ENCODE results near the gene TMEM209.

Gene TMEM209

DNA sequence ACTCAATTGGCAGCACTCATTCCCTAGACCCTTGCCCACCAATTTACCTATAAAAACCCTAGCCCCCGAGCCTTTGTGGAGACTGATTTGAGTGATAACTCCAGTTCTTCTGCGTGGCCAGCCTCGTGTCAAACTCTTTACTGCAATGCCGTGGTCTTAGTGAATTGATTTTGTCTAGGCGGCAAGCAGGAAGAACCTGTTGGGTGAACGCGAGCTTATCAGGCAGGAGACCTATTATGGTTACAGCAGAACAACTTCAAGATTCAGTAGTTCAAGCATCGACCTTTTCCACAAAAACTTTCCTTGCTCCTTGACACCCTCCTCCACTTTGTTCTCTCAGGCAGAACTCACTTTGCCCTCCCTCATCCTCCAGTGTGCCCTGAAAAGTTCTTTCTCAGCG, 14.7 kb upstream of the TMEM209 start:
- Histone ChIP-seq H3K4me1 (ENCODE audit: control insufficient read depth in 5 of 5, insufficient read depth in 5 of 5, low read length in 5 of 5) (no peaks in the 10 kb centered on the region), H3K36me3 (ENCODE audit: control insufficient read depth in 5 of 5, insufficient read depth in 5 of 5, low read length in 5 of 5) (no peaks in the 10 kb centered on the region), H3K27ac (ENCODE audit: low read depth, low read length) (no peak overlapping the region), H3K4me3 (ENCODE audit: low read depth in 1 of 5, low read length in 5 of 5) (no peak overlapping the region), H3K9me3 (ENCODE audit: control insufficient read depth in 5 of 5, low read length in 5 of 5) (no peaks in the 10 kb centered on the region), H3K27me3 (ENCODE audit: control insufficient read depth in 5 of 5, insufficient read depth in 4 of 5, low read length in 5 of 5) (no peaks in the 10 kb centered on the region), H3K9ac (ENCODE audit: low read length in 5 of 5) (no peak overlapping the region)

DNA sequence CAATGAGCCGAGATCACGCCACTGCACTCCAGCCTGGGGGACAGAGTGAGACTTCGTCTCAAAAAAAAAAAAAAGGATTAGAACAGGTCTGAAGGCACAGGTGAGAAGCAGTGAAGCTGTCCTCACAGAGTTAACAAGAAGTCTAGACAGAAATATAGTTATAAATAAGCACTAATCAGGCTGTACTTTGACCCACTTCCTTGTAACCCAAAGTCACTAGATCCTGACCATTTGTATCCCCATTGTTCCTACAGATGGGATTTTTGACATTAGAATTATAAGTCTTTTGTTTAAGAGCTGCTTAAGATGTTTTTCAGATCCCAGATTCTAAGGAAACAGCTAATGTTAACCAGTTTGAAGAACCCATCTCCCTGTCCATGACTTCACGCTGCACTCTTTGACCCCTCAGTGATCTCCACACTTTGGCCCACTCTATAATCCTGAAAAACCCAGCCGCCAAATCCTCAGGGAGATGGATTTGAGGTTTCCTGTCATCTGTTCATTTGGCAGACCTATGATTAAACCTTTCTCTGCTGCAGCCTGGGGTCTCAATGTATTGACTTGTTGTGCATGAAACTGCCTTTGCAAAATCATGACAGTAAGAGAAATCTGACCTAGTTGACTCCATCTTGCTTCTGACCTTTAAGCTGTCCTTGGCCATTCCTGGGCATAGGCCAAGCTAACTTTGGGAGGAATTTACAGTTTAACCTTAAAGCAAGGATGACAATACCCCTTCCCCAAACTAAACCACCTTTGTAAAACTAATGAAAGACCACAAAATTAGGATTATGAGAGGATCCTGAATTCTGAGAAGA, 13.8 kb upstream of the TMEM209 start:
- no peak overlapping the region for H3K27ac ChIP-seq (ENCODE audit: low read depth, low read length)
- H3K9me3 ChIP-seq (ENCODE audit: control insufficient read depth in 5 of 5, low read length in 5 of 5), result no peaks in the 10 kb centered on the region
- H3K4me3 ChIP-seq (ENCODE audit: low read depth in 1 of 5, low read length in 5 of 5), result no peak overlapping the region
- H3K9ac ChIP-seq (ENCODE audit: low read length in 5 of 5), result no peak overlapping the region
- no peaks in the 10 kb centered on the region for H3K4me1 ChIP-seq (ENCODE audit: control insufficient read depth in 5 of 5, insufficient read depth in 5 of 5, low read length in 5 of 5)
- no peaks in the 10 kb centered on the region for H3K27me3 ChIP-seq (ENCODE audit: control insufficient read depth in 5 of 5, insufficient read depth in 4 of 5, low read length in 5 of 5)
- H3K36me3 ChIP-seq (ENCODE audit: control insufficient read depth in 5 of 5, insufficient read depth in 5 of 5, low read length in 5 of 5), result no peaks in the 10 kb centered on the region

GRCh38 chr7:130216750-130217149, 11.5 kb upstream of the TMEM209 start:
- Histone ChIP-seq H3K36me3 (ENCODE audit: control insufficient read depth in 5 of 5, insufficient read depth in 5 of 5, low read length in 5 of 5) (no peaks in the 10 kb centered on the region), H3K27me3 (ENCODE audit: control insufficient read depth in 5 of 5, insufficient read depth in 4 of 5, low read length in 5 of 5) (no peaks in the 10 kb centered on the region), H3K9me3 (ENCODE audit: control insufficient read depth in 5 of 5, low read length in 5 of 5) (no peaks in the 10 kb centered on the region), H3K4me1 (ENCODE audit: control insufficient read depth in 5 of 5, insufficient read depth in 5 of 5, low read length in 5 of 5) (no peaks in the 10 kb centered on the region), H3K4me3 (ENCODE audit: low read depth in 1 of 5, low read length in 5 of 5) (no peak overlapping the region), H3K27ac (ENCODE audit: low read depth, low read length) (no peak overlapping the region), H3K9ac (ENCODE audit: low read length in 5 of 5) (no peak overlapping the region)

DNA sequence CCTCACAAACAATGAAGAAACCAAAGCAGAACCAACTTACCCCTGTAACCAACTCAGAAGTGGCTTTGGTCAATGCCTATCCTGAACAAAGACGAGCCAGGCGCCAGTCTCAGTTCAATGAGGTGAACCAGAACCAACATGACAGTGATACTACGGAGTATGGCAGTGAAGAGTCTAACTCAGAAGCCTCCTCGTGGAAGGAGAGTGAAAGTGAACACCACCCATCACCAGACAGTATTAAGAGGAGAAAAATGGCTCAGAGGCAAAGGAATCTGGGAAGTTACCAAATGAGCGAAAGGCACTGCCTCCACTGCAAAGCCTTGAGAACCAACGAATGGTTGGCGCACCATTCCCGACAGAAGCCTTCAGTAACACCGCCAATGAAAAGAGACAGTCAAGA, 10.8 kb upstream of the TMEM209 start:
- H3K27me3 ChIP-seq (ENCODE audit: control insufficient read depth in 5 of 5, insufficient read depth in 4 of 5, low read length in 5 of 5), result no peaks in the 10 kb centered on the region
- no peak overlapping the region for H3K4me3 ChIP-seq (ENCODE audit: low read depth in 1 of 5, low read length in 5 of 5)
- no peak overlapping the region for H3K27ac ChIP-seq (ENCODE audit: low read depth, low read length)
- no peaks in the 10 kb centered on the region for H3K36me3 ChIP-seq (ENCODE audit: control insufficient read depth in 5 of 5, insufficient read depth in 5 of 5, low read length in 5 of 5)
- H3K9ac ChIP-seq (ENCODE audit: low read length in 5 of 5), result no peak overlapping the region
- no peaks in the 10 kb centered on the region for H3K4me1 ChIP-seq (ENCODE audit: control insufficient read depth in 5 of 5, insufficient read depth in 5 of 5, low read length in 5 of 5)
- no peaks in the 10 kb centered on the region for H3K9me3 ChIP-seq (ENCODE audit: control insufficient read depth in 5 of 5, low read length in 5 of 5)

- H3K4me3 ChIP-seq (ENCODE audit: low read depth in 1 of 5, low read length in 5 of 5), result no peak overlapping the region
- H3K27me3 ChIP-seq (ENCODE audit: control insufficient read depth in 5 of 5, insufficient read depth in 4 of 5, low read length in 5 of 5), result no peaks in the 10 kb centered on the region
- H3K27ac ChIP-seq (ENCODE audit: low read depth, low read length), result no peak overlapping the region
- H3K4me1 ChIP-seq (ENCODE audit: control insufficient read depth in 5 of 5, insufficient read depth in 5 of 5, low read length in 5 of 5), result no peaks in the 10 kb centered on the region
- no peak overlapping the region for H3K9ac ChIP-seq (ENCODE audit: low read length in 5 of 5)
- H3K36me3 ChIP-seq (ENCODE audit: control insufficient read depth in 5 of 5, insufficient read depth in 5 of 5, low read length in 5 of 5), result no peaks in the 10 kb centered on the region
- H3K9me3 ChIP-seq (ENCODE audit: control insufficient read depth in 5 of 5, low read length in 5 of 5), result no peaks in the 10 kb centered on the region
These were observed 8.6 kb upstream of the TMEM209 start for GRCh38 chr7:130213828-130214227.

DNA sequence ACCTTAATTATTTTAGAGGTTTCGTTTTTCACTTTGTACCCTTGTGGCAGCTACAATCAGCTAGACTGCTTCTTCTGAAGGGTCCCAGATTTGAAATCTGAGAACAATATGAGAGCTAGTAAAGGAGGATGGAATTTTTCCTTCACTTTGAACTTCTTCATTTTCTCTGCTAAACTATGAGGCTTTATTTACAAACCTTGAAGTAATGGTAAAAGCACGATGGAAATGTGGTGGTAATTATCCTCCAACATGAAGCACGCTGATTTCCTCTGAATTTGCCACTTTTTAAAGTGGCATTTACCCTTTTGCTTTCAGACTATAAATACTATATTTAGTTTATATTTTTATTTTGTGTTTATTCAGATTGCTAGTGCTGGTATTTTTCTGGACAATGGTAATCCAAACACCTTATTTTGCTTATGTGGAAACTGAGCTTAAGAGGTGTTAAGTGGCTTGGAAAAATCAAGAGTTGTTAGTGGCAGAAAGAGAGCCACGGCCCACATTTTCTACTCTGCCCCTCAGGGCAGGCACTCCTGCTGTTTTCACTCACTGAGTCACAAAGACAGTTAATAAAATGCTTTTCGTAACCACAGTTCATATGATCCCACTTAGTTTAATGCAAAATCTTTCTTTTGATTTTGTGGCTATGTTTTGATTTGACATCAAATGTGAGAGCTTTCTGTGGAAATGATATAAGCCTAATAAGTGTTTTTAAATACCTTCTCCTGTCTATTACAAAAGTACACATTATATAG, 5.2 kb upstream of the TMEM209 start:
- Histone ChIP-seq H3K9ac (ENCODE audit: low read length in 5 of 5) (no peak overlapping the region), H3K36me3 (ENCODE audit: control insufficient read depth in 5 of 5, insufficient read depth in 5 of 5, low read length in 5 of 5) (no peaks in the 10 kb centered on the region), H3K9me3 (ENCODE audit: control insufficient read depth in 5 of 5, low read length in 5 of 5) (no peaks in the 10 kb centered on the region), H3K27me3 (ENCODE audit: control insufficient read depth in 5 of 5, insufficient read depth in 4 of 5, low read length in 5 of 5) (no peaks in the 10 kb centered on the region), H3K4me3 (ENCODE audit: low read depth in 1 of 5, low read length in 5 of 5) (no peak overlapping the region), H3K27ac (ENCODE audit: low read depth, low read length) (no peak overlapping the region), H3K4me1 (ENCODE audit: control insufficient read depth in 5 of 5, insufficient read depth in 5 of 5, low read length in 5 of 5) (peaks cover 0 to 7% (median 5%) of the 10 kb centered on the region in 5 donors)

DNA sequence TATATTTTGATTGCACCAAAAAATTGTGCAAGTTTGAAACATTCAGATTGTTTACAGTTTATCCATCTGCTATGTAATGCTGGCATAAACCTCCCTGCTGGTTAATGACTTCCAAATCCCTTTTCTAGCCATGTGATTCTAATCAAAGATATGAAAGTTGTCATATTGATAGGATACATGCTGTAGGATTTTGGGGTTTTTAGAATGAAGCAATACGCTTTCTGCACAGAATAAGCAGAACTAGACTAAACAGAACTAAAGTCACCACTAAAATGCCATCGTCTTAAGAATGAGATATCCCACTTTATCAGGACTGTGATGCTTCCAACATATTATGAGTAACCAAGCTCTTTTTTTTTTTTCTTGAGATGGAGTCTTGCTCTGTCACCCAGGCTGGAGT, 3.3 kb upstream of the TMEM209 start:
- Histone ChIP-seq H3K4me3 (ENCODE audit: low read depth in 1 of 5, low read length in 5 of 5) (no peak overlapping the region), H3K9me3 (ENCODE audit: control insufficient read depth in 5 of 5, low read length in 5 of 5) (no peaks in the 10 kb centered on the region), H3K27ac (ENCODE audit: low read depth, low read length) (no peak overlapping the region), H3K4me1 (ENCODE audit: control insufficient read depth in 5 of 5, insufficient read depth in 5 of 5, low read length in 5 of 5) (peaks cover 0 to 12% (median 9%) of the 10 kb centered on the region in 5 donors), H3K27me3 (ENCODE audit: control insufficient read depth in 5 of 5, insufficient read depth in 4 of 5, low read length in 5 of 5) (no peaks in the 10 kb centered on the region), H3K36me3 (ENCODE audit: control insufficient read depth in 5 of 5, insufficient read depth in 5 of 5, low read length in 5 of 5) (peaks cover 0 to 2% (median 0%) of the 10 kb centered on the region in 5 donors), H3K9ac (ENCODE audit: low read length in 5 of 5) (no peak overlapping the region)

DNA sequence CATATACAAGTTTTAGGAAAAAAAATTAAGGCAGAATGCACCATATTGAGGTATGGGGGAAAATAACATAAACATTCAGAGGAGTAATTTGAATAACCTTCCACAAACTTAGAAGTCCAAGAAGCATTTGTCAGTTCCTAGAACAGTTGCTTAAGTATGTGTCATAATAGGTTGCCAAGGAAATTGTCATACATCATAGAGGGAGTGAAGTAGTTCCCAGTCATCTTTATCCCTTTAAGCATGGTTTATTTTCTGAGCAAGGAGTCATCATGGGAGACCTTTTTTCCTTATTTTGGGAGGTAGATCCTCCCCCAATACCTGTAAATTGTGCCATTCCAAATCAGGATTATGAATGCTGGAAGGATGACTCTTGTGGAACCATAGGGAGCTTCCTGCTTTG, 2.4 kb upstream of the TMEM209 start, which contains the start of gene SSMEM1:
Gene SSMEM1, plus strand, starts transcription at position 219 of the 400 bp plus-strand sequence. Its CDS starts 51 bp downstream, at position 270.
- no peaks in the 10 kb centered on the region for H3K9me3 ChIP-seq (ENCODE audit: control insufficient read depth in 5 of 5, low read length in 5 of 5)
- H3K27me3 ChIP-seq (ENCODE audit: control insufficient read depth in 5 of 5, insufficient read depth in 4 of 5, low read length in 5 of 5), result no peaks in the 10 kb centered on the region
- peak within 1 kb of the TSS; percentile 37 for H3K27ac ChIP-seq (ENCODE audit: low read depth, low read length)
- no peak within 1 kb of the TSS for H3K4me3 ChIP-seq (ENCODE audit: low read depth in 1 of 5, low read length in 5 of 5)
- peaks cover 0 to 9% (median 6%) of the 10 kb centered on the region in 5 donors for H3K36me3 ChIP-seq (ENCODE audit: control insufficient read depth in 5 of 5, insufficient read depth in 5 of 5, low read length in 5 of 5)
- H3K4me1 ChIP-seq (ENCODE audit: control insufficient read depth in 5 of 5, insufficient read depth in 5 of 5, low read length in 5 of 5), result peaks cover 0 to 12% (median 9%) of the 10 kb centered on the region in 5 donors
- no peak within 1 kb of the TSS for H3K9ac ChIP-seq (ENCODE audit: low read length in 5 of 5)

DNA sequence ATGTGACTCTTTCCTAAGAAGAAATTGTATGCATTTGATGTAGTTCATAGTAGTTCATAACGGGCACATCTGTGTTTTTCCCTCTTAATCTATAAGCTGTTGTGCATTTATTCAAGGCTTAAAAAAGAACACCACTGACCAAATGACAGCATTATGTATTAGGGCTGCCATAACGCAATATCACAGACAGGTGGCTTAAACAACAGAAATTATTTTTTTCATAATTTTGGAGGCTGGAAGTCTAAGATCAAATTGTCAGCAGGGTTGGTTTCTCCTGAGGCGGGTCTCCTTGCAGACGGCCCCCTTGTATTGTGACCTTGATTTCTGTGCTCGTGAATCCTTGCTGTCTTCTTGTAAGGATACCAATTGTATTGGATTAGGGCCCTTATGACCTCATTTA, 1.8 kb upstream of the TMEM209 start:
- H3K4me3 ChIP-seq (ENCODE audit: low read depth in 1 of 5, low read length in 5 of 5), result no peak overlapping the region
- no peak overlapping the region for H3K9ac ChIP-seq (ENCODE audit: low read length in 5 of 5)
- H3K27me3 ChIP-seq (ENCODE audit: control insufficient read depth in 5 of 5, insufficient read depth in 4 of 5, low read length in 5 of 5), result no peaks in the 10 kb centered on the region
- H3K27ac ChIP-seq (ENCODE audit: low read depth, low read length), result peak overlapping the region; percentile 37
- no peaks in the 10 kb centered on the region for H3K9me3 ChIP-seq (ENCODE audit: control insufficient read depth in 5 of 5, low read length in 5 of 5)
- H3K36me3 ChIP-seq (ENCODE audit: control insufficient read depth in 5 of 5, insufficient read depth in 5 of 5, low read length in 5 of 5), result peaks cover 1 to 14% (median 10%) of the 10 kb centered on the region in 5 donors
- H3K4me1 ChIP-seq (ENCODE audit: control insufficient read depth in 5 of 5, insufficient read depth in 5 of 5, low read length in 5 of 5), result peaks cover 0 to 12% (median 9%) of the 10 kb centered on the region in 5 donors

- no peak overlapping the region for H3K9ac ChIP-seq (ENCODE audit: low read length in 5 of 5)
- peaks cover 0 to 12% (median 9%) of the 10 kb centered on the region in 5 donors for H3K4me1 ChIP-seq (ENCODE audit: control insufficient read depth in 5 of 5, insufficient read depth in 5 of 5, low read length in 5 of 5)
- H3K4me3 ChIP-seq (ENCODE audit: low read depth in 1 of 5, low read length in 5 of 5), result no peak overlapping the region
- H3K9me3 ChIP-seq (ENCODE audit: control insufficient read depth in 5 of 5, low read length in 5 of 5), result no peaks in the 10 kb centered on the region
- H3K27me3 ChIP-seq (ENCODE audit: control insufficient read depth in 5 of 5, insufficient read depth in 4 of 5, low read length in 5 of 5), result no peaks in the 10 kb centered on the region
- H3K36me3 ChIP-seq (ENCODE audit: control insufficient read depth in 5 of 5, insufficient read depth in 5 of 5, low read length in 5 of 5), result peaks cover 23 to 39% (median 30%) of the 10 kb centered on the region in 5 donors
- H3K27ac ChIP-seq (ENCODE audit: low read depth, low read length), result no peak overlapping the region
These were observed 3.4 kb downstream of the TMEM209 start for GRCh38 chr7:130201796-130202195.
